GM12865 (cell line): ENCODE measurements around the gene USF2.

Source experiments
- DNase-seq: peaks from one replicate; pipeline ENCODE4 v3.0.0; 2010; ENCODE audit warnings: low read depth
- H3K4me3 ChIP-seq: 2 replicates; pipeline ENCODE4 v1.5.1; 2011; ENCODE audit warnings: mild to moderate bottlenecking, low read depth, low read length, control low read depth
- CTCF ChIP-seq: IDR thresholded peaks from 2 replicates; pipeline ENCODE4 v1.5.1; 2011; ENCODE audit warnings: low read length, control low read depth, low read depth, inconsistent platforms; ENCODE audit not compliant: insufficient read depth; ENCODE audit errors: missing control alignments

USF2 gene

DNA sequence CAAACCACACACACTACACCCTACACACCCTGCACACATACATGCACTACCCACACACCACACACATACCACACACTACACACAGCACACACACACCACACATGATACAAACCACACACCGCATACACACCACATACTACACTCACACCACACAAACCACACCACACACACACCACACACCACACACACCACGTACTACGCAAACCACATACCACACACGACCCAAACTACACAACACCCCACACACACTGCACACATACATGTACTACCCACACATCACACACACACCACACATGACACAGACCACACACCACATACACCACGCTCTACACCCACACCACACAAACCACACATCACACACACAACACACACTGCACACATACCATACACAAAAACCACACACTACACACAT lies 29.8 kb downstream of the USF2 start:
- no peak for TF ChIP-seq CTCF
- H3K4me3 ChIP-seq: no peak overlapping the region
- DNase-seq: no peak

DNA sequence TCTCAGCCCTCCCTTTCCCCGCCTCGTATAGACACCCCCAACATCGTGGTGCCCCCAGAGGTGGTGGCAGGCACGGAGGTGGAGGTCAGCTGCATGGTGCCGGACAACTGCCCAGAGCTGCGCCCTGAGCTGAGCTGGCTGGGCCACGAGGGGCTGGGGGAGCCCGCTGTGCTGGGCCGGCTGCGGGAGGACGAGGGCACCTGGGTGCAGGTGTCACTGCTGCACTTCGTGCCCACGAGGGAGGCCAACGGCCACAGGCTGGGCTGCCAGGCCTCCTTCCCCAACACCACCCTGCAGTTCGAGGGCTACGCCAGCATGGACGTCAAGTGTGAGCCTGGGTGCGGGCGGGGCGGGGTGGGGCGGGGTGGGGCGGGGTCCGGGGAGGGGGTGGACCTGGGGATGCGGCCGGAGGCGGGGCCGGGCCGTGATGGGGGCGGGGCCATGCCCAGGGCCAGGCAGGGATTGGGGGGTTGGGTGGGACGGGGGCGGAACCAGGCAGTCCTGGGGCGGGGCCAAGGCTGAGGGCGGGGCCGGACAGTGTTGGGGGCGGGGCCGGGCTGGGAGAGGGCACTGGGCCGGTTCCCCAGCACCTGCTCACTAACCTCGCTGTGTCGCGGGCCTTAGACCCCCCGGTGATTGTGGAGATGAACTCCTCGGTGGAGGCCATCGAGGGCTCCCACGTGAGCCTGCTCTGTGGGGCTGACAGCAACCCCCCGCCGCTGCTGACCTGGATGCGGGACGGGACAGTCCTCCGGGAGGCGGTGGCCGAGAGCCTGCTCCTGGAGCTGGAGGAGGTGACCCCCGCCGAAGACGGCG lies 31.0 kb downstream of the USF2 start:
- DNase-seq: no peak
- H3K4me3 ChIP-seq: no peak overlapping the region
- no peak for TF ChIP-seq CTCF

DNA sequence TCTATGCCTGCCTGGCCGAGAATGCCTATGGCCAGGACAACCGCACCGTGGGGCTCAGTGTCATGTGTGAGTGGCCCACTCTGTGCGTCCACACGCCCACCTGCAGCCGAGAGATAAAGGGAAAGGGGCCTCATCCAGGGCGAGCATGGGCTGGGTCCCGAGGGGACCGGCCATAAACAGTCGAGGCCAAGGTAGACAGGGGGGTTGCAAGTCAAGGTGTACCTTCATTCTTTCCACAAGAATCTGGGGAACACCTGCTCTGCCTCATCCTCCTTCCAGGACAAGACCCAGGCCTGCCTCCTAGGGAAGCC lies 31.5 kb downstream of the USF2 start:
- no peak for TF ChIP-seq CTCF
- DNase-seq: no peak
- no peak overlapping the region for H3K4me3 ChIP-seq

DNA sequence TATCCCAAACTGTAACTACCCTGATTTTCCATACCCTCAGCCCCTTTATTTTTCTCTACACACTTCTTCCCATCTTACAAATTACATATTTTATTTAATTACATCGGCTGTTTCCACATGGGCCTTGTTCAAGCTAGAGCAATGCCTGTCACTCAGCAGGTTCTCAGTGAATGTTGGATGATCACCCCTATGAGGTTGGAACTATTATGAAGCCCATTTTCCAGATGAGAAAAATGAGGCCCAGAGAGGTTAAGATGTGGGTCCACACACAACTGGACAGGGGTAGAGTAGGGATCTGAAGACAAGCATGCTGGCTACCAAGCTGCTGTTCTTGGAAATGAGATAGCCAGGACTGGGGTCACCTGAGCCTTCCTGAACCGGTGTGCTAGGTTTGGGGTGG lies 33.2 kb downstream of the USF2 start:
- no peak overlapping the region for H3K4me3 ChIP-seq
- no peak for DNase-seq
- no peak for TF ChIP-seq CTCF

DNA sequence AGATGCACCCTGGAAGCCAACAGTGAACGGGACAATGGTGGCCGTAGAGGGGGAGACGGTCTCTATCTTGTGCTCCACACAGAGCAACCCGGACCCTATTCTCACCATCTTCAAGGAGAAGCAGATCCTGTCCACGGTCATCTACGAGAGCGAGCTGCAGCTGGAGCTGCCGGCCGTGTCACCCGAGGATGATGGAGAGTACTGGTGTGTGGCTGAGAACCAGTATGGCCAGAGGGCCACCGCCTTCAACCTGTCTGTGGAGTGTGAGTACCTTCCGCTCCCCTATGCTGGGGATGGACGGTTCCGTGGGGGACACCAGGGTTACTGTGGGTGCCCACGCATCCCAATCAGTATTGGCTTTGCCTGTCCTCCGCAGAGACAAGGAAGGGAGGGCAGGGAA lies 33.7 kb downstream of the USF2 start:
- no peak for TF ChIP-seq CTCF
- no peak overlapping the region for H3K4me3 ChIP-seq
- DNase-seq: no peak

GRCh38 chr19:35303357-35303915 lies 34.7 kb downstream of the USF2 start:
- no peak for TF ChIP-seq CTCF
- no peak for DNase-seq
- no peak overlapping the region for H3K4me3 ChIP-seq

GRCh38 chr19:35304036-35304435 lies 35.3 kb downstream of the USF2 start:
- H3K4me3 ChIP-seq: no peak overlapping the region
- no peak for TF ChIP-seq CTCF
- no peak for DNase-seq
